CD4-positive, alpha-beta memory T cell (primary cell): ENCODE measurements around the gene DENND5A. TPM values are rescaled to one million over a fixed set of nuclear protein-coding genes. Genes with fewer than 3 reads are reported as not detected.

ENCODE experiments used
- CTCF ChIA-PET: fragments of 350-600 bp; sonication (Branson Sonifier 250); formaldehyde crosslinking; loops from one replicate; lab custom pipeline; 2021; ENCODE audit warnings: inconsistent platforms; ENCODE audit not compliant: partially characterized antibody; lab: Charles Lee
- POLR2A ChIA-PET: fragments of 350-600 bp; sonication (Branson Sonifier 250); formaldehyde crosslinking; loops from one replicate; lab custom pipeline; 2021; ENCODE audit not compliant: partially characterized antibody; lab: Charles Lee
- DNase-seq, 5 donors: peaks; one replicate each; pipeline versions ENCODE4 v3.0.0 to v3.0.0-alpha.2; 2020 to 2022; ENCODE audit warnings: mixed read lengths in 1 of 5
- H3K27ac ChIP-seq: one replicate; pipeline ENCODE4 v1.7.0; 2013; ENCODE audit warnings: low read depth, low read length
- H3K27me3 ChIP-seq: 2 replicates; pipeline ENCODE4 v1.7.0; 2013; ENCODE audit warnings: mild to moderate bottlenecking, low read length, moderate library complexity; ENCODE audit not compliant: insufficient read depth
- H3K36me3 ChIP-seq: 2 replicates; pipeline ENCODE4 v1.7.0; 2013; ENCODE audit warnings: mild to moderate bottlenecking, low read length, moderate library complexity; ENCODE audit not compliant: insufficient read depth
- H3K4me1 ChIP-seq: 2 replicates; pipeline ENCODE4 v1.7.0; 2013; ENCODE audit warnings: mild to moderate bottlenecking, low read length, moderate library complexity; ENCODE audit not compliant: insufficient read depth
- H3K4me3 ChIP-seq, 2 donors: one replicate each; pipeline ENCODE4 v1.7.0; 2013; ENCODE audit warnings: low read length in 2 of 2, mild to moderate bottlenecking in 1 of 2
- H3K9me3 ChIP-seq, 2 donors: one replicate each; pipeline ENCODE4 v1.7.0; 2013; ENCODE audit warnings: low read length in 2 of 2, control low read depth in 1 of 2; ENCODE audit not compliant: control insufficient read depth in 1 of 2
- H3K27ac Mint-ChIP-seq, 7 donors: one replicate each; pipeline ENCODE4 v1.8.0; 2020 to 2021; ENCODE audit warnings: mixed read lengths in 7 of 7, mild to moderate bottlenecking in 6 of 7, inconsistent platforms in 3 of 7, moderate library complexity in 3 of 7
- H3K27me3 Mint-ChIP-seq, 2 donors: one replicate each; pipeline ENCODE4 v1.8.0; 2020 to 2021; ENCODE audit warnings: mixed read lengths in 2 of 2
- H3K36me3 Mint-ChIP-seq, 2 donors: one replicate each; pipeline ENCODE4 v1.8.0; 2020 to 2021; ENCODE audit warnings: mixed read lengths in 2 of 2, inconsistent platforms in 1 of 2, mild to moderate bottlenecking in 1 of 2
- H3K4me1 Mint-ChIP-seq, 4 donors: one replicate each; pipeline ENCODE4 v1.8.0; 2020 to 2021; ENCODE audit warnings: mixed read lengths in 4 of 4, mild to moderate bottlenecking in 1 of 4
- H3K4me3 Mint-ChIP-seq, 8 donors: one replicate each; pipeline ENCODE4 v1.8.0; 2020 to 2021; ENCODE audit warnings: mixed read lengths in 8 of 8, mild to moderate bottlenecking in 7 of 8, moderate library complexity in 6 of 8, inconsistent platforms in 3 of 8
- H3K9me3 Mint-ChIP-seq, 8 donors: one replicate each; pipeline ENCODE4 v1.8.0; 2020 to 2021; ENCODE audit warnings: mixed read lengths in 8 of 8, mild to moderate bottlenecking in 5 of 8, inconsistent platforms in 3 of 8, moderate library complexity in 1 of 8
- intact Hi-C: fragments of 100-400 bp; cut with micrococcal nuclease; formaldehyde crosslinking; loops from one replicate; pipeline ENCODE4 v1.15.1; 2023
- polyA plus RNA-seq, 2 donors: library from polyadenylated mRNA; unstranded; fragments of 300-500 nt; fragmentation: Illumina TruSeq; gene quantifications; one replicate each; pipeline ENCODE4 v1.2.3, GENCODE V29; 2021
- total RNA-seq, 2 experiments: library from RNA; stranded (reverse); gene quantifications; one replicate each; pipeline ENCODE4 v1.2.3, GENCODE V29; 2021

The DENND5A gene
- total and polyA plus RNA-seq, 4 experiments from 2014 or later: 14.5 to 61.9 (median 49.1) TPM

DNA sequence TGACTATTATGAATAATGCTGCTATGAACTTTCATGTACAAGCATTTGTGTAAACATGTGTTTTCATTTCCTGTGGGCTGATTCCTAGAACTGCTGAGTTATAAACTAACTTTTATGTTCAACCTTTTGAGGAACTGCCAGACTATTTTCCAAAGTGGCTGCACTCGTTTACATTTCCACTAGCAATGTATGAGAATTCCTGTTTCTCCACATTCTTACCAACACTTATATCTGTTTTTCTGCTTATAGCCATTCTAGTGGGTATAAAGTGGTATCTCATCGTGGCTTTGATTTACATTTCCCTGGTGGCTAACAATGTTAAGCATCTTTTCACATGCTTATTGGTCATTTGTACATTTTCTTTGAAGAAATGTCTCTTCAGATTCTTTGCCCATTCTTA, 138.5 kb downstream of the DENND5A start:
- Mint-ChIP-seq H3K36me3 (no peaks in the 10 kb centered on the region), H3K27me3 (no peaks in the 10 kb centered on the region), H3K4me3 (no peak overlapping the region), H3K4me1 (peaks cover 0 to 10% (median 4%) of the 10 kb centered on the region in 4 donors), H3K9me3 (peaks cover 0 to 2% (median 0%) of the 10 kb centered on the region in 8 donors), H3K27ac (no peak overlapping the region)
- Histone ChIP-seq H3K4me3 (no peak overlapping the region), H3K27ac (no peak overlapping the region), H3K36me3 (no peaks in the 10 kb centered on the region), H3K4me1 (no peaks in the 10 kb centered on the region), H3K27me3 (no peaks in the 10 kb centered on the region), H3K9me3 (no peaks in the 10 kb centered on the region)
- no peak for DNase-seq
- ChIA-PET POLR2A (no interaction called here), CTCF (interaction anchor here (4.0 kb wide), 1 partner anchor 12 kb away, joined by 31 read pairs; no protein-coding TSS in a partner anchor)
- intact Hi-C loops: no loop called here

DNA sequence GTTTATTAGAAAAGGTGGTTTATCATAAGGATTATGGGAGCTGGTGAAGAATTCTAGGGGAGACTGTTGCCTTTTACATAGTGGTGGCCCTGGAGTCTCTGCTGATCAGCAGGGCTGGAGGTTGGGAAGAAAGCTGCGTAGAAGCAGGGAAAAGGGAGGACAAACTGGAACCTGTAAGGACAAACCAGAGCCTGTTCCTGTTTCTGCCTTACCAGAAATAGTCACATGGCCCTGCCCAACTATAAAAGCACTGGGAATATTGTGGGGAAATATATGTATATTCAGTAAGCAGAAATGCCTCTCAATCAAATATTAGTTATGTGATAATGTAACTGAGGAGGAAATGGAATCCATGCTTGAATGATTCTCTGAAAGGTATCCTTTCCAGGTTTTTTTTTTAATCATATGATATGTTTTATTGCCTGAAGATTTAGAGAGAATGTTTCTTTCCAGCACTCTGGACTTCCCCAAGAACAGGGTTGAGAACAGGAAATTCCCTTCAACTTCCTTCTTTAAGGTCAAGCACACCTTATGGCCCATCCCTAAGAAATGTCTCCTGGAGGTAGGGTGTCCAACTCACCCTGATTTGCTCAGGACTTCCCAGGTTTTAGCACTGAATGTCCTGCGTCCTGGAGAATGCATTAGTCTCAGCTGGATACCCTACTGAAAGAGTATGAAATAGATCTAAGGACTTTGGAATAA, 139.8 kb downstream of the DENND5A start:
- DNase-seq: no peak
- CTCF ChIA-PET: interaction anchor here (1.0 to 1.2 kb wide), 2 partner anchors 12 kb away, joined by 6 to 8 read pairs; no protein-coding TSS in a partner anchor
- Histone ChIP-seq H3K4me3 (no peak overlapping the region), H3K27me3 (no peaks in the 10 kb centered on the region), H3K27ac (no peak overlapping the region), H3K36me3 (no peaks in the 10 kb centered on the region), H3K4me1 (no peaks in the 10 kb centered on the region), H3K9me3 (no peaks in the 10 kb centered on the region)
- intact Hi-C loops: no loop called here
- POLR2A ChIA-PET: no interaction called here
- peaks cover 0 to 10% (median 4%) of the 10 kb centered on the region in 4 donors for H3K4me1 Mint-ChIP-seq
- peaks cover 0 to 2% of the 10 kb centered on the region in 2 donors for H3K27me3 Mint-ChIP-seq
- H3K4me3 Mint-ChIP-seq: no peak overlapping the region
- H3K27ac Mint-ChIP-seq: no peak overlapping the region
- H3K36me3 Mint-ChIP-seq: no peaks in the 10 kb centered on the region
- H3K9me3 Mint-ChIP-seq: no peaks in the 10 kb centered on the region

DNA sequence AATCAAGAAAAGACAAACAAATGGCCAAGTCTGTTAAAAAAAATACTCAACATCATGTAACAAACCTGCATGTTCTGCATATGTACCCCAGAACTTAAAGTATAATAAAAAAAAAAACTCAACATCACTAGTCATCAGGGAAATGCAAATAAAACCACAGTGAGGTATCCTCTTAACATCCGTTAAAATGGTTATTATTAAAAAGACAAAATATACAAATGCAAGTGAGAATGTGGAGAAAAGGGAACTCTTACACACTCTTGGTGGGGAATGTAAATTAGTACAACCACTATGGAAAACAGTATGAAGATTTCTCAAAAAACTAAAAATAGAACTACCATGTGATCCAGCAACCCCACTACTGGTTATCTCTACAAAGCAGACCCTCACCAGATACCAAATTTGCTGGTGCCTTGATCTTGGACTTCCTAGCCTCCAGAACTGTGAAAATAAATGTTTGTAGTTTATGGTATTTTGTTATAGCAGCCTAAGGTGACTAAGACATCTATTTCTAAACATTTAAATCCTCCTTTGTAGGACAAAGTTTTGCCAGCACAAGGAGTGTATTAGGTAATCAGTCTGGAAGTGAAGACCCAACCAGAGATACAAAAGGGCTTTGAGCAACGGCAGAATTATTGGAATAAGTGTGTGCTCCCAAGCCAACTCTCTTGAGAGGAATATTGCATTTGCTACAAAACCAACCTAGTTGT, 141.4 kb downstream of the DENND5A start:
- CTCF ChIA-PET: interaction anchor here (1.0 to 1.2 kb wide), 2 partner anchors 14 kb away, joined by 5 to 6 read pairs; no protein-coding TSS in a partner anchor

DNA sequence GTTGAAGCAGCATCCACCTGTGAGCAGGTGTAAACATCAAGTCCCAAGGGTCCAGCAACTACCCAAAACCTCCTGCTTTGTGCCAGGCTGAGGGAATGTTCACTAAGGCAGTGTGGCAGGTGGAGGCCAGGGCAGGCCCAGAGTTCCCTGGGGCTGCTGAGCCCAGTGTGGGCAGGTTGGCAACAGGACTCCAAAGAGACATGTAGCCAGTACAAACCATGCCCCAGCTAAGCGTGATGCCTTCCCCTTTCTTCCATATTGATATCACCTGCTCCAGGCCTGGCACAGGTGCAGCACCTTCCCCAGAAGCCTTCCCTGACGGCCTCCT, 143.7 kb downstream of the DENND5A start:
- Mint-ChIP-seq H3K36me3 (no peaks in the 10 kb centered on the region), H3K9me3 (peaks cover 0 to 2% (median 0%) of the 10 kb centered on the region in 8 donors), H3K27me3 (peaks cover 0 to 2% of the 10 kb centered on the region in 2 donors), H3K4me3 (no peak overlapping the region), H3K4me1 (peaks cover 0 to 3% (median 1%) of the 10 kb centered on the region in 4 donors), H3K27ac (no peak overlapping the region)
- H3K36me3 ChIP-seq: no peaks in the 10 kb centered on the region
- H3K9me3 ChIP-seq: no peaks in the 10 kb centered on the region
- ChIA-PET POLR2A (no interaction called here), CTCF (no interaction called here)
- DNase-seq: no peak
- no peak overlapping the region for H3K27ac ChIP-seq
- intact Hi-C loops: no loop called here
- no peaks in the 10 kb centered on the region for H3K4me1 ChIP-seq
- no peaks in the 10 kb centered on the region for H3K27me3 ChIP-seq
- H3K4me3 ChIP-seq: no peak overlapping the region

More for the DNA sequence above, 141.4 kb downstream of the DENND5A start:
- intact Hi-C loops: no loop called here
- Histone ChIP-seq H3K27me3 (no peaks in the 10 kb centered on the region), H3K4me3 (no peak overlapping the region), H3K27ac (no peak overlapping the region), H3K9me3 (no peaks in the 10 kb centered on the region), H3K36me3 (no peaks in the 10 kb centered on the region), H3K4me1 (no peaks in the 10 kb centered on the region)
- H3K27ac Mint-ChIP-seq: no peak overlapping the region
- H3K36me3 Mint-ChIP-seq: no peaks in the 10 kb centered on the region
- no peak overlapping the region for H3K4me3 Mint-ChIP-seq
- POLR2A ChIA-PET: no interaction called here
- H3K9me3 Mint-ChIP-seq: no peaks in the 10 kb centered on the region
- peaks cover 0 to 10% (median 4%) of the 10 kb centered on the region in 4 donors for H3K4me1 Mint-ChIP-seq
- H3K27me3 Mint-ChIP-seq: peaks cover 0 to 2% of the 10 kb centered on the region in 2 donors
- no peak for DNase-seq

DNA sequence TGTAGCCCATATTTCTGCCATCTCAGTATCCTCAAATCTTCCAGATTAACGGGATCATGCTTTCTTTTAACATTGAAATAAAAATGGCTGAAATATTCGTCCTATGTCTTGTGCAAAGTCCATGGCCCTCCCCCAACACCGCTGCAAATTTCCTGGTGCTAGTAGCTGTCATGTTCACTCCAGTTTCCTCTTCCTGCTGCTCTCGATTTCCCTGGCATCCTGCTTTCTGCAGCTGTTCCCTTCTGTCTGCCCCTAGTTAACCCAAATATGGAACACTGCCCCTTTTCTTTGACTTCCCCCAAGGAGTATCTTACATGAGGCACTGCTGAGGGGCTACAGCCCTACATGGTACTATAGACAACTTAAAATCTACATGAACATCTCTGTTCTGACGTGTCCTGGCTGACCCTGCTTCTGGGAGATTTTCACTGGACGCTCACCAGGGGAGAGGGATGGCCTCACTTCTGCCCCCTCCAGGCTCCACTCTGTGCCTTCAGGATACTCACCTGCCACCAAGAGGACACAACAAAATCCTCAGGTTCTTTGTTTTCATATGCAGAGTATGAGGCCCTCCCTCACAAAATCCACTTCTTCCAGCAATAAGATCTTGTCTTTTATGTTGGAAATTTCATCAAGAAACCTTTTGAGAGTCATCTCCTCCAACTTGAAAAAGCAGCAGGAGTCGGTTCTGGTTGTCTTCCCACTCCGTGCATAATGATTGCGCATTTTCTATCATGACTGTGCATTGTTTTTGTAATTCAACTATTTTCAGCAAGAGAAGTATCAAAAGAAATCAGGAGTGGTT, 144.3 kb downstream of the DENND5A start:
- Histone ChIP-seq H3K4me1 (no peaks in the 10 kb centered on the region), H3K27ac (no peak overlapping the region), H3K4me3 (no peak overlapping the region), H3K36me3 (no peaks in the 10 kb centered on the region), H3K9me3 (no peaks in the 10 kb centered on the region), H3K27me3 (no peaks in the 10 kb centered on the region)
- Mint-ChIP-seq H3K4me1 (no peaks in the 10 kb centered on the region), H3K36me3 (no peaks in the 10 kb centered on the region), H3K27ac (no peak overlapping the region), H3K4me3 (no peak overlapping the region), H3K27me3 (peaks cover 0 to 2% of the 10 kb centered on the region in 2 donors), H3K9me3 (peaks cover 0 to 2% (median 0%) of the 10 kb centered on the region in 8 donors)
- DNase-seq: no peak
- ChIA-PET POLR2A (no interaction called here), CTCF (no interaction called here)
- intact Hi-C loops: no loop called here

DNA sequence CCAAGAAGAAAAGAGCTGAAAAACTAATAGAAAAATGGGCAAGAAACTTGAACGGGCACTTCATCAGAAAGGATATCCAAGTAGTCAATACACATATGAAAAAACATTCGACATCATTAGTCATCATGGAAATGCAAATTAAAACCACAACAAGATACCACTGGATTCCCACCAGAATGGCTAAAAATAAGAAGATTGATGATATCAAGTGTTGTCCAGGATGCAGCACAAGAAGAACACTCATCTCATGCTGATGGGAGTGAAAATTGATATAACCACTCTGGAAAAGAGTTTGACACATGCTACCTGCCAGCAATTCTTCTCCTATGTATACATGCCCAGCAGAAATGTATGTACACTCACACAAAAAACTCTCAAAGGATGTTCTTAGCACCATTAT, 146.9 kb downstream of the DENND5A start:
- H3K36me3 ChIP-seq: no peaks in the 10 kb centered on the region
- DNase-seq: no peak
- H3K27ac Mint-ChIP-seq: no peak overlapping the region
- CTCF ChIA-PET: interaction anchor here (0.6 to 2.1 kb wide), 2 partner anchors 19 to 690 kb away, joined by 3 to 7 read pairs; no protein-coding TSS in a partner anchor
- no peaks in the 10 kb centered on the region for H3K9me3 ChIP-seq
- peaks cover 2 to 4% of the 10 kb centered on the region in 2 donors for H3K27me3 Mint-ChIP-seq
- H3K4me1 Mint-ChIP-seq: no peaks in the 10 kb centered on the region
- H3K4me3 Mint-ChIP-seq: no peak overlapping the region
- no peaks in the 10 kb centered on the region for H3K4me1 ChIP-seq
- peaks cover 0 to 10% (median 2%) of the 10 kb centered on the region in 8 donors for H3K9me3 Mint-ChIP-seq
- intact Hi-C loops: no loop called here
- POLR2A ChIA-PET: no interaction called here
- no peaks in the 10 kb centered on the region for H3K27me3 ChIP-seq
- H3K36me3 Mint-ChIP-seq: no peaks in the 10 kb centered on the region
- H3K4me3 ChIP-seq: no peak overlapping the region
- no peak overlapping the region for H3K27ac ChIP-seq

DNA sequence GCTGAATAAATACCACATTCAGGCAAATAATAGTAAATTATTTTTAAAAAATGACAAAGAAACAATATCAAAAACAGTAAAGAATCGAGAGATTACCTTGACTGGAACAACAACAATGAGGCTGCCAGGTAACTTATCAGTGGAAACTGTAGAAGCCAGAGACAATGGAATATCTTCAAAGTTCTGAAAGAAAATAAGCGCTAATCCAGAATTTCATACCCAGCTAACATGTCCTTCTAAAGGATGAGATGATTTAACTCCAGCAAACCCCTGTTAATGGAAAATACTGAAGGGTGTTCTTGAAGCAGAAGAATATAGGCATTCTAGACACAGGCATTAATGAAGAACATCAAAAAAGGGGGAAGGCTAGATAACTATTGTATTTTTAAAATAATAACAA, 153.1 kb downstream of the DENND5A start:
- no peaks in the 10 kb centered on the region for H3K36me3 ChIP-seq
- H3K4me3 ChIP-seq: no peak overlapping the region
- no peaks in the 10 kb centered on the region for H3K9me3 ChIP-seq
- no peak overlapping the region for H3K27ac ChIP-seq
- Mint-ChIP-seq H3K4me1 (no peaks in the 10 kb centered on the region), H3K27ac (no peak overlapping the region), H3K36me3 (no peaks in the 10 kb centered on the region), H3K4me3 (no peak overlapping the region), H3K9me3 (peaks cover 0 to 33% (median 21%) of the 10 kb centered on the region in 8 donors), H3K27me3 (peaks cover 0 to 4% of the 10 kb centered on the region in 2 donors)
- DNase-seq: no peak
- CTCF ChIA-PET: no interaction called here
- intact Hi-C loops: no loop called here
- POLR2A ChIA-PET: no interaction called here
- no peaks in the 10 kb centered on the region for H3K27me3 ChIP-seq
- no peaks in the 10 kb centered on the region for H3K4me1 ChIP-seq
